HG03571 (cell line): Measurements from ENCODE around the gene UTP11.

Experiments
- ATAC-seq: cut with Tn5 transposase; IDR thresholded peaks from one replicate; pipeline ENCODE4 v1.9.1; 2021; ENCODE audit not compliant: unreplicated experiment

UTP11 gene

DNA sequence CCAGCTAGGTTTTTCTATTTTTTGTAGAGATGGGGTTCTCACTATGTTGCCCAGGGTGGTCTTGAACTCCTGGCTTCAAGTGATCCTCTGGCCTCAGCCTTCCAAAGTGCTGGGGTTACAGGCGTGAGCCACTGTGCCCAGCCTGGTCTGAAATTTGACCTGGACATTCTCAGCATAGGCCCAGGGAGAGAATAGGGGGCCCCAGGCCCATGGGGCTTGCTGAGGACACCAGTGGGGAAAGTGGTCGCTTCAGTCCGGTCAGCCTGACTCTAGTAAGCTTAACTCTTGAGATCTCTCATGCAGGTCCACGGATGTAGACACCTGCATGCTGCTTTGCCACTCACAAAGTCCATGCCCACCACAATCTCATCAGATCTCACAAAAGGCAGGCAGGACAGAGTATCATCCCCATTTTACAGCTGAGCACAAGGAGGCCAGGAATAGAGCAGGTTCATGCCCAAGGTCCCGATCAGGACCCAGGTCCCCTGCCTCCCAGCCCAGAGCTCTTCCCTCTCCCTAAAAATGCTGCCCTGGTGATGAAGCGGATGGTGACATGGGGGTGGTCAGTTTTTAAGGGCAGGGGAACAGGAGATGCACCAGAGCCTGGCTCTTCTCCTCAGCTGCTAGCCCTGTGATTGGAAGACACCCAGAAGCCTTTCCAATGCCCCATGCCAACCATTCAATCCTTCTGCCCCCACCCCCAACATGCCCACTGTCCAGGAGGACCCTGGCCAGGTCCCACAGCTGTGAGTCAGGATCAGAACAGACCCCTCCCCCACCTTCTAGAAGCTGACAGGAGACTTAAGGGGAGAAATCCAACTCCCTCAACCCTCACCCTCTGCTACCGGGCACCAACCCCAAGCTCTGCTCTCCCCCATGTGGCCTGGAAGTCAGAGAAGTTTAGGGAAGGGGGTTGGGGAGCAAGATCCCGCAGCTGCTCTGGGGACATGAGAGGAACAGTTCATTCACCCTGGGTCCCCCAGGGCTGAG is 9.0 kb upstream of the UTP11 start:
- ATAC-seq = no peak

DNA sequence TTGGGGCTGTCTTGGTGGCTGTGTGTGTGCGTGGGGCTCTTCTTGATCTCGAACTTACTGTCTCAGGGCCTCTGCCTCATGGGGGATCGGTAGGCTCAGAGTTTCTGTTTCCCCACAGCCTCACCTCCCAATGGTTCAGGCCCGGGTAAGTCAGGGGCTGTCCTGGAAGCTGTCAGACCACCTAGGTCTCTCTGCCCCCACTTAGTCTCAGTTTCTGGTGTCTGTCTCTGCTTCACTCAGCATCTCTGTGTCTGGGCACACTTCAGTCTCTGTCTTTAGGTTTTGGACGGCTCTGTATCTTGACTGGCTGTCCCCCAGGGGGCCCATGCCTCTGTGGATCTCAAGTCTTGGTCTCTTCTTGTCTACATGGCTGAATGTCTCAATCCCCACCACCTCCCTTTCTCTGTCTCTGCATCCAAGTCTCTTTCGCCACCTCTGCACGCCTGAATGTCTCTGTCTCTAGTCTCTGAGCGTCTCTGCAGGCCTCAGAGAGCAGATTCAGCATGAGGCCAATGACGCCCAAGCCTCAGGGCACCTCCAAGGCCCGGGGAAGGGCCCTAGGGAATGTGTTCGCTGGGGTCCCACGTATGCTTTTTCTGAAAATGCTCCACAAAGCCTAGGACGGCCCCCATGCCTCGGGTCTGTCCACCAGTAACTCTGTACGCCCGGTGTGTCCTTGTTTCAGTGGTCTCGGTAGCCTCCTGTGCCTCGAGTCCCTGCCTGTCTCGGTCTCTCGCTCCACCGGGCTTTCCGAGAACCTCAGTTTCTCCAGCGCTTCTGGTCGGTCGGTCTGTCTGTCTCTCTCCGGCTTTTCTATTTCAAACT is 8.0 kb upstream of the UTP11 start:
- no peak for ATAC-seq

DNA sequence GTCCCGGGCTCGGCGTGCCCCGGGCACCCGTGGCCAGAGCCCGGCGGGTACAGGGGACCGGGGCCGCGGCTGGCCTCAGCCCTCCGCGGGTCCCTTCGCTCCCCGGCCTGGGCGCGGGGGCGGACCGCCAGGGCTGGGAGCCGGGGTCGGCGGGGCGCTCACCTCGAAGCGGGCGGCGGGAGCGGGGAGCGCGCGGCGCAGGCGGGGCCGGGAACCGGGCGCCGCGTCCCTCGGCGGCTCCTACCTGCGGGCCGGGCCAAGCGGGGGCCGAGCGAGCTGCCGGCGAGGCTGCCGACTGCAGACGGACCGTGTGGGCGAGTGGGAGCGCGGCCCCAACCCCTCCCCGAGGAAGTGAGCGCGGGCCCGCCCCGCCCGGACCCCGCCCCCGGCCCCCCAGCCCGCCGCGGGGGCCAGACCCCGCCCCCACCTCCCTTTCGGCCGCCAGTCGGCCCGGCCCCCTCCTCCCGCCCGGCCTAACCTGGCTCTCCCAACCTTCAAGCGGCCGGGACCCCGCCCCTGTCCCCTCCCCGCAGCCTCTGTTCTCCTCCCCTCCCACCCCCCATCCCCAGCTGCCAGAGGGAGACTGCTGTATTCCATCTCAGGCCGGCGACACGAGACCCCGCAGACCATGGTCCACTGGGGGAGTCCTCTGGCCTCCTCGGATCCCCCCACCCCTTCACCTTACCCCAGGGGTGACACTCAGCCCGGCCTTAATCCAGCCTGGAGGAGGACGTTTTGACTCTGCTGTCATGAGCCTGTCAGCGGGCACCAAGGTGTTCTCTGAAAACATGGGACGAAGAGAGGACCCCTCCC is 7.1 kb upstream of the UTP11 start, which contains the start of gene FHL3:
Gene FHL3, minus strand, starts transcription at position 320 of the 813 bp plus-strand sequence. CDS start 6,102 bp downstream, outside the sequence.
- ATAC-seq = no peak

DNA sequence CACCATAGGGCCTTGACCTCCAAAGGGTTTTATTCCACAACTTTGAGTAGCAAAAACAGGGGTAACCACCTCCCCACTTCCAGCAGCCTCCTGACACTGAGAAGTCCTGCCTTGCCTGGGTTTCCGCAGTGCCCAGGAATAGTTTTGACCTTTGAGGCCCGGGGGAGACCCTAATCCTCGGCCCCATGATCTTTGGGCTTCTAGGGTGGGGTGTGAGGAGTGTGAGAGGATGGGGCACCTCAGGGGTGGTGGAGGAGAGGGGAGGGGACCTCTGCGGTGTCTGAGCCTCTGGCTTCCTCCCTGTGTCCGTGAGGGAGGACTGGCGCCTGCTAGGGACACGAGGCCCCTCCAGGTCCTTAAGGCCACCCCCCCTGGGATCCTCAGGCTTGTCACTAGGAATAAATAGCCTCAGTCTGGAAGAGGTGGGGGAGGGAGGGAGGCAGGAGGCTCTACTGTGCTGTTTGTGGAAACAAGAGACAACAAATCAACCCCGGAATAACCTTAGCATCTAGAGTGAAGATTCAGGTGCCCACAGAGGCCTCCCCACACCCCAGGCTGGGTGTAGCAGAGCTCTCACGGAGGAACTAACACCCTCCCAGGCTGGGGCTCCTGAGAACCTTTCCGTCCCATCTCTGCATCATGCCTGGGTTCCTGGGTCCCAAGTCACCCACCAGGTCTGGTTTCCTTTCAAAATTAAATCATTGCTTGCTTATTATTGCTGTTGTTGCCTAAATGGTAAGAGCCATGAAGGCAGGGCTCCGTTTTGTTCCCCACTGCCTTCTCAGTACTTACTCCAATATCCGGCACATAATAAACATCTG is 6.3 kb upstream of the UTP11 start:
- ATAC-seq = no peak

DNA sequence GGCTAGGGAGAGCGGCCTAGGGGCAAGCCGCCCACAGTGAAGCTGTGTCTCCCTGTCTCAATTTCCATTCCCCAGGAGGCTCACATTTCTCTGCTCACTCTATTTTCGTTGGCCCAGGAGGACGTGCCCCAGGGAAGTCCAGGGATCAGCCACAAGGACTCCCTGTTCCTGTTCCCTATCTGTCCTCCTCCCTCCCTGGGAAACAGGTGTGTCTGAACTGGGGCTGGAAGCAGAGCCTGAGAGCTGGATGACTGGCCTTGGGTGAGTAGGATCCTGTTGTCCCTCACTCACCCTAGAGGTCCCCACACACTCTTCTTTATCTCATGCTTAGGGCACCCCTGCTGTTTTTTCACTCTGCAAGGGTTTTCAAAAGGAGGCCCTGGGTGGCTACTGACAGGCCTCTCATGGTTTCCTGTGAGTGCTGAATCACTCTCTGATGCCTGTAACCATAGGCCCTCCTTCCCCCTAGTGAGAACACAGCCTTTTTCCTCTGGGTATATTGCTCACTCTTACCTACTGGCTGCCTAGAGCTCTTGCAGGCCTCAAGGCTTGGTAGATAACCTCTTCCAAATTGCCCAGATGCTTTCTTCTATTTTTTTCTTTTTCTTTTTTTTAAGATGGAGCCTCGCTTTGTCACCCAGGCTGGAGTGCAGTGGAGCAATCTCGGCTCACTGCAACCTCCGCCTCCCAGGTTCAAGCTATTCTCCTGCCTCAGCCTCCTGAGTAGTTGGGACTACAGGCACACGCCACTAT is 3.3 kb upstream of the UTP11 start:
- no peak for ATAC-seq

DNA sequence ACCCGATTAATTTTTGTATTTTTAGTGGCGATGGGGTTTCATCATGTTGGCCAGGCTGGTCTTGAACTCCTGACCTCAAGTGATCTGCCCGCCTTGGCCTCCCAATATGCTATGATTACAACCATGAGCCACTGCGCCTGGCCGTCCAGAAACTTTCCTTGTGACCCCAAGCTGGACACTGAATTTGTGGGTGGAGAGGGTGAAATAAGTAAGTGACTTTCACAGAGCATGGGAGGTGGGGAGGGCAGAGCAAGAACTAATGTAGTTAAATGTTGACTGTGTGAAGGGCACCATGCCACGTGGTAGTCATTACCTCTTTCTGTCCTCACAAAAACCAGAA is 2.7 kb upstream of the UTP11 start:
- ATAC-seq = no peak

DNA sequence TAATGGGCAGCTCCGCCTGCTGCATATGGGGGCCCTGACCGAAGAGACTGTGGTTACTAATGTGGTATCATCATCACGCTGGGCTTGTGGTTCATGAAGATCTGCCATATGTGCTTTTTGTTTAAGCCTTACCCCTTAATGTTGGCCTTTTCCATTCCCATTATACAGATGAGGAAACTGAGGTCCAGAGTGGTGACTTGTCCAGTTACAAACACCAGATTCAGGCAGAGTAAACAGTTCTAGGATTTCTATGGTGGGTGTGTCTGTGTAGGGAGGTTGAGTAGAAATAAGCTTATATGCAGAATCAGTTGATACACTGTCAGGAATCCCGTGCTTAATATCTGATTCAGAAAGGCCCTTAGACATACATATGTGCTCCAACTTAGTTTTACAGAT is 691 bp downstream of the UTP11 start:
- no peak for ATAC-seq

DNA sequence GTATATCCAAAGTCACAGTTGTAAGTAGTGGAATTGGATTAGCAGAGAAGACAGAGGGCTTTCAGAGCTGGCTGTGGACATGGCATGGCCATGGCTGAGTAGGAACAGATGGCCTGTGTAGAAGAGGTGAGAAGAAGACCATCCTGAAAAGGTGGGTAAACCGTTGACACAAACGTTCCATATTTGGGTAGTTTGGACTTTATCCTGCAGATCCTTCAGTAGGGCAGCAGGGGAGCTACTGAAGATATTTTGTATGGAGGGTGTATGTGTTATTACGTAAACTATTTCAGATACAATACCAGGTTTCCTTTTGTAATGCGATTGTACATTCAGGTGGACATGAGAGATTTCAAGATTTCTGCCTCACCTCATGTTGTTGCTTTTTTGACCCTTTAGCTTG is 1.6 kb downstream of the UTP11 start:
- no peak for ATAC-seq

DNA sequence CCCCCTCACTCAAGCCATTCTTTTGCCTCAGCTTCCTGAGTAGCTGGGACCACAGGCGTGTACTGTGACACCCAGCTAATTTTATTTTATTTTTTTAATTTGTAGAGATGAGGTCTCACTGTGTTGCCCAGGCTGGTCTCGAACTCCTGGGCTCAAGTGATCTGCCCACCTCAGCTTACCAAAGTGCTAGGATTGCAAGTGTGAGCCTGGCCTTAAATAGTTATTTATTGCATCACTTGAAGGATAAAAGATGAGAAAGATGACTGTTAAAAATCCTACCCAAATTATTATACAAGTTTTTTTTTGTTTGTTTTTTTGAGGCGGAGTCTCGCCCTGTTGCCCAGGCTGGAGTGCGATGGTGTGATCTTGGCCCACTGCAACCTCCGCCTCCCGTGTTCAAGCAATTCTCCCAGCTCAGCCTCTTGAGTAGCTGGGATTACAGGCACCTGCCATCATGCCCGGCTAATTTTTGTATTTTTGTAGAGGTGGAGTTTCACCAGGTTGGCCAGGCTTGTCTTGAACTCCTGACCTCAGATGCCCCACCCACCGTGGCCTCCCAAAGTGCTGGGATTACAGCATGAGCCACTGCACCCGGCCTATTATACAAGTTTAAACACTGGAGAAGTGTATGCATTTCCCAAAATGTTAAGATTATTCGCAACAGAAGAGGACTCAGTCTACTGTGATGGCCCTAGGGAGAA is 2.3 kb downstream of the UTP11 start:
- no peak for ATAC-seq

DNA sequence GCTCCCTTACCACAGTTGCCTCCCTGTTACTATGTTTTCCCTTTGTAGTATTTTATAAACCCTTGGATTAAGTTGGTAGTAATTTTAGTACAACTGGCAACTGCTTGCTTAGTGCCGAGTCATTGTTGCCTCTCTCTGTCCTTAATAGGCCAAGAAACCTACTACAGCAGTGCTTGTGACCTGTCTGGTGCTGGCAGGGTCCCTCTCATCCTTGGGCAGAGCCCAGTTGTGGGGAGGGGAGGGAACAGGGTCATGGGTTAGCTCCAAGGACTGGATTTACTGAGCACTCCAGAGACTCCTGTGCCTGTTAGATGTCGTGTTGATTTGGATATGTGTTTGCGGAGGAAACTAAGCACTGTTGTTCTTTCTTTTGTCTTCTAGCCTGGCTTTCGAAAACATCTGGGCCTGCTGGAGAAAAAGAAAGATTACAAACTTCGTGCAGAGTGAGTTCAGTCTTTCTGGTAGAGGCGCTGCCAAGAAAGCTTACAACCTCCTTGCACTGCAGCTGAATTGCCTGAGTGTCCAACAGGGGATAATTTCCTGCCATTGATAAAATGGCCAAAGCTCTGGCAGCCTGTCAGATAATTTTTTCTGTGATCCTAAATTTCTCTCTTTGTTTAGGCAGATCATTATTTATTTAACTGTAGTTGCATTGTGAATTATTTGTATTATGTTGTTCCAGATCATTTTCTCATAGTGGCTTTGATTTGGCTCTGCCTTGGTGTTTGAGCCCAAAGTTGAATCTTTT is 3.6 kb downstream of the UTP11 start:
- no peak for ATAC-seq

DNA sequence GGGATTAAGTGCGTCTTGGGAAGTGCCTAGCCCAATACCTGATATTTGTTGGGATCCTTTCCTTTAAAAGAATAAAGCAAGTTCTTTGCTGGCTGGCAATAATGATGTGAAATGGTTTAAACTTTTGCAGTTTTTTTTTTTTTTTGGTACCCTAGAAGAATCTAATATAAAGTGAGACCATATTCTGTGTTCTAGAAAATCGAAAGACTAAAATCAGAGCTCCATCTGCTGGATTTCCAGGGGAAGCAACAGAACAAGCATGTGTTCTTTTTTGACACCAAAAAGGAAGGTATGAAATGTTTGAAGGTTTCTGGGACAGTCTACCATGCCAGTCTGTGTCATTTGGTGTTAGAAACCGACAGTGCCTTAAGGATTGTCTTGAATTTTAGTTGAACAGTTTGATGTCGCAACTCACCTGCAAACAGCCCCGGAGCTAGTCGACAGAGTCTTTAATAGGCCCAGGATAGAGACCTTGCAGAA is 6.4 kb downstream of the UTP11 start:
- no peak for ATAC-seq

DNA sequence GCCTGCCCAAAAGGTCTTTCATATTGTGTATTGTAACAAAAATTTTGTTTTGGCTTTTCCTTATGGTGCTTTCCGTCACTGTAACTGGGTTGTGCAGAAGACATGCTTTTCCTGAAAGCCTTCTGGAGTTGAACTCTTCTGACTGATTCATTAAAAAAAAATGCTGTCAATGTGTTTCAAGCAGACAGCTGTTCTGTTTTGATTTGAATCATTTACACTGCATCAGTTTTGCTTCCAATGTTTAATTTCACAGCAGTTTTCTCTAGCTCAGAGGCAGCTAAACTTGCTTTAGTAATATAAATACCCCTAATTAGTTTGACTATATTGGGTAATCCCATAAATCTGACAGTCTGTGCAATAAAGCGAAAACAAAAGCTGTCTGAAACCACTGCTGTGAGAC is 7.9 kb downstream of the UTP11 start:
- ATAC-seq = no peak

DNA sequence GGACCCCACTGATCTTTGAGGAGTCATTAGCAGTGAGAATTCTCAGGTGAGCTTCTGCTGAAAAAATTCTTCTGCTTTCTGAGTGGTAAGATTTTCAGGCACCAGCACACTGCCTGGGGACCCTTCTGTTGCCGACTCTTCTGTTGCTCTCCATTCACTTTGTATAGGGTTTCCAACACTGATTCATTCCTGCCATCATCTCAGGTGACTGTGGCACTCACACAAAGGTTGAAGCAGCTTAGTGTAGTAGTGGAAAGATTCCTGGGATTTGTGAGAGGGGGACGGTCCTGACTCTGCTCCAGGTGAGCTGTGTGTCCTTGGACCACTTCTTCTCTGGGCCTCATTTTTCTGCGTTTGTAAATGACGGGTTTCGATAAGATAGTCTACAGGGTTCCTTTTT is 9.4 kb downstream of the UTP11 start:
- ATAC-seq = no peak

DNA sequence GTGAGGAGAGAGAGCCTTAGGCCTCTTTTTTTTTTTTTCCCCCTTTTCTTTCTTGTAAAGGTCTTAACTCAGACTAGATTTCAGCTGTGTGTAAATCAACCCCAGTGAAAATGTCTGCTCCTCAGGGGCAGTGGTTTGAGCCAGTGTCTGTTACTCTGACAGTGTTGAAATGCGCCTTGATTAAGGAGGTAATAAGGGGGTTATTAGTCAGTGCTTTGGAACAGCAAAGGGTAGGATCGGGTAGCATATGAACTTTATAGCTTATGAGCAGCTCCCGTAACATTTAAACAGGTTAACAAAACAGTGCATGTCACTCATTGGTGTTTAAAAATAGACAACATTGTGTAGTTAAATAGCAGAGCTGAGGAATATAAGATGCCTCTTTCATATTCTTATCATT is 10.3 kb downstream of the UTP11 start:
- no peak for ATAC-seq

DNA sequence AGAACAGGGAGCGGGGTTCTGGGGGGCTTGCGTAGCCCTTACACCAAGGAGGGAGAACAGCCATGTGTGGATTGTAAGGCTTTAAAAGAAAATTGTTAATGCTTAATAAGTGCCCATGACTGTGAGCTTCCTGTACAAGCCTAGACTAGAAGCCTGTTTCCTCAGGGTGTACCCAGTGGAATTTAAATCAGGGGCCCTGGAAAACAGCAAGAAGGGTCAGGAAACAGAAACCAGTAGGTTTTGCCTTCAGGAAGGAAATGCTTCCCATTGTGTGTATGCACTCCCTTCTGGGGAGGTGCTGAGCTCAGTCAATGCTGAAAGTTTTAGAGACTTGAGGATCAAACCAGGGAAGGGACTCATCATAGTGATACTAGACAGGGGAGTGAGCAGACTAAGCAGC is 12.7 kb downstream of the UTP11 start:
- ATAC-seq = no peak

DNA sequence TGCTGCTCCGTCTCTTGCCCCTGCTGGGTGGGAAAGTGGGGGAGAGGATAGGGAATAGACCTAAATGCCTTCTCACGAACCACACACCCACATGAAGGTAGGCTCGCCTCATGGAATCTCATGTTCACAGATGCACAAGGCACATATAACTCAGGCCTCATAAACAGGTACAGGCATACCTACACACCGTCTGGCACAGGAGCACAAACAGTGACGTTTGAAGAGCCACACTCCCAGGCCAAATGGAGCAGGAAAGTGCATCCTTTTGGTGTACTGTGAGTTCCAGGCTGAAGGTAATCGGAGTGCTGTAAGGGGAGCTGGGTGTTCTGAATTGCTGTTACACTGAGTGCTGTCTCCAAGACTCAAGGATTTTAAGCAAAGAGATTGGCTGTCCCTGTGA is 13.1 kb downstream of the UTP11 start:
- ATAC-seq = no peak

DNA sequence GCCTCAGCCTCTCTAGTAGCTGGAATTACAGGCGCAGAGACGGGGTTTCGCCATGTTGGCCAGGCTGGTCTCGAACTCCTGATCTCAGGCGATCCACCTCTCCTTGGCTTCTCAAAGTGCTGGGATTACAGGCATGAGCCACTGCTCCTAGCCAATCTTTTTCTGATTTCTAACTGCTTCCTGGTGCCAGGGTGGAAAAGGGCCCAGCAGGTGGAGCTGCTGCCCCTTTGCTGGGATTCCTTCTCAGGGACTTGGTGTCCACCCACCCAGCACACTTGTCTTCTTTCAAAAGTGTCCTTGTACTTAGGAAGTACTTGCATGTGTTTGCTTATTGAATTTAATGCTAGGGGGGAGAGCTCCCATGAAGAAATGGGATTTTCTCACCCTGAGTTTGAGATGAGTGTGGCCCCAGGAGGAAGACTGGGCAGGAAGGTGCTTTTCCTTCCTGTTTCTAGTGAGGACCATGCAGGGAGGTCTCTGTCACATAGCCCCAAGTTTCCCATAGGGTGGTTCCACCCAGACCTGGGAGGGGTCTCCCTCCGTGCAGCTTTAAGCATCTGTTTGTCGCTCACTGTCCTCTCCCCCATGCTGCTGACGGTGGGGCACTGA is 14.2 kb downstream of the UTP11 start:
- ATAC-seq = no peak
